HEK293 (cell line): ENCODE results near the gene CHRDL1.

Experiments
- CTCF ChIA-PET: fragments of 350-600 bp; formaldehyde crosslinking; extraction: SDS; loops from one replicate; lab custom pipeline; 2021; ENCODE audit warnings: antibody characterized with exemption; lab: Yijun Ruan, JAX
- POLR2A ChIA-PET: fragments of 300-600 bp; formaldehyde crosslinking; extraction: SDS; loops from one replicate; lab custom pipeline; 2020; ENCODE audit warnings: antibody characterized with exemption, inconsistent platforms; lab: Yijun Ruan, JAX
- H3K27ac ChIP-seq: fragments of 200-500 bp; sonication (Bioruptor generic); 2 replicates; pipeline ENCODE4 v1.5.1; 2014; ENCODE audit warnings: low read depth, low read length, control low read depth, inconsistent platforms; ENCODE audit errors: extremely low read depth
- H3K36me3 ChIP-seq, 2 experiments: fragments of 200-500 bp in 1 of 2; sonication (Bioruptor generic) in 1 of 2; 1 replicate in 1 of 2; 2 replicates in 1 of 2; pipeline ENCODE4 v1.5.1; 2014 to 2017; ENCODE audit warnings: inconsistent platforms in 2 of 2, low read length in 2 of 2; ENCODE audit not compliant: control insufficient read depth in 2 of 2, insufficient read depth in 1 of 2
- H3K4me1 ChIP-seq: fragments of 200-500 bp; sonication (Bioruptor generic); 2 replicates; pipeline ENCODE4 v1.5.1; 2014; ENCODE audit warnings: mild to moderate bottlenecking, low read length, inconsistent platforms; ENCODE audit not compliant: control insufficient read depth, insufficient read depth
- H3K4me3 ChIP-seq: 2 replicates; pipeline ENCODE4 v1.5.1; 2011; ENCODE audit warnings: low read depth, mild to moderate bottlenecking, control low read depth, low read length, moderate library complexity
- H3K9me3 ChIP-seq: fragments of 200-500 bp; sonication (Bioruptor generic); 2 replicates; pipeline ENCODE4 v1.5.1; 2014; ENCODE audit warnings: low read depth, low read length, inconsistent platforms; ENCODE audit not compliant: control insufficient read depth, insufficient read depth
- AEBP2 ChIP-seq: fragments of 450-650 bp; formaldehyde crosslinking; IDR thresholded peaks from 2 replicates; pipeline ENCODE4 v1.5.1; 2016; ENCODE audit warnings: missing biosample characterization, missing genetic modification characterization, borderline replicate concordance
- GLI2 ChIP-seq: fragments of 450-650 bp; formaldehyde crosslinking; IDR thresholded peaks from 2 replicates; pipeline ENCODE4; 2017; ENCODE audit warnings: missing biosample characterization, missing genetic modification characterization, low read depth, borderline replicate concordance
- GLIS1 ChIP-seq: fragments of 450-650 bp; formaldehyde crosslinking; IDR thresholded peaks from 2 replicates; pipeline ENCODE4 v1.5.1; 2016; ENCODE audit warnings: missing biosample characterization, missing genetic modification characterization
- OVOL3 ChIP-seq: fragments of 450-650 bp; formaldehyde crosslinking; IDR thresholded peaks from 2 replicates; pipeline ENCODE4 v1.5.1; 2016; ENCODE audit warnings: missing biosample characterization, missing genetic modification characterization
- PRDM1 ChIP-seq: fragments of 450-650 bp; formaldehyde crosslinking; IDR thresholded peaks from 2 replicates; pipeline ENCODE4; 2016; ENCODE audit warnings: missing biosample characterization, missing genetic modification characterization
- TCF7L2 ChIP-seq: IDR thresholded peaks from 2 replicates; pipeline ENCODE4 v1.6.1; 2011; ENCODE audit warnings: low read depth, mild to moderate bottlenecking, inconsistent platforms, low read length, moderate library complexity, borderline replicate concordance
- YY2 ChIP-seq: fragments of 450-650 bp; formaldehyde crosslinking; IDR thresholded peaks from 2 replicates; pipeline ENCODE4 v1.5.1; 2016; ENCODE audit warnings: missing biosample characterization, missing genetic modification characterization
- ZNF146 ChIP-seq: fragments of 450-650 bp; formaldehyde crosslinking; IDR thresholded peaks from 2 replicates; pipeline ENCODE4 v1.5.1; 2016; ENCODE audit warnings: missing biosample characterization, missing genetic modification characterization
- ZNF19 ChIP-seq: fragments of 450-650 bp; formaldehyde crosslinking; IDR thresholded peaks from 2 replicates; pipeline ENCODE4; 2016; ENCODE audit warnings: missing biosample characterization, missing genetic modification characterization, low read depth
- ZNF292 ChIP-seq: fragments of 450-650 bp; formaldehyde crosslinking; IDR thresholded peaks from 2 replicates; pipeline ENCODE4 v1.5.1; 2016; ENCODE audit warnings: low read depth, missing biosample characterization, missing genetic modification characterization, borderline replicate concordance
- ZNF341 ChIP-seq: fragments of 450-650 bp; formaldehyde crosslinking; IDR thresholded peaks from 2 replicates; pipeline ENCODE4; 2016; ENCODE audit warnings: low read depth, missing biosample characterization, missing genetic modification characterization
- ZNF354C ChIP-seq: fragments of 450-650 bp; formaldehyde crosslinking; IDR thresholded peaks from 2 replicates; pipeline ENCODE4 v1.5.1; 2016; ENCODE audit warnings: missing biosample characterization, missing genetic modification characterization, low read depth, borderline replicate concordance
- ZNF362 ChIP-seq: fragments of 450-650 bp; formaldehyde crosslinking; IDR thresholded peaks from 2 replicates; pipeline ENCODE4 v1.5.1; 2016; ENCODE audit warnings: missing biosample characterization, missing genetic modification characterization
- ZNF398 ChIP-seq: fragments of 450-650 bp; formaldehyde crosslinking; IDR thresholded peaks from 2 replicates; pipeline ENCODE4 v1.5.1; 2017; ENCODE audit warnings: missing biosample characterization, missing genetic modification characterization
- ZNF404 ChIP-seq: fragments of 450-650 bp; formaldehyde crosslinking; IDR thresholded peaks from 2 replicates; pipeline ENCODE4 v1.5.1; 2017; ENCODE audit warnings: missing biosample characterization, missing genetic modification characterization
- ZNF473 ChIP-seq: fragments of 450-650 bp; formaldehyde crosslinking; IDR thresholded peaks from 2 replicates; pipeline ENCODE4 v1.5.1; 2017; ENCODE audit warnings: missing biosample characterization, missing genetic modification characterization
- ZNF48 ChIP-seq: fragments of 450-650 bp; formaldehyde crosslinking; IDR thresholded peaks from 2 replicates; pipeline ENCODE4 v1.5.1; 2016; ENCODE audit warnings: missing biosample characterization, missing genetic modification characterization
- ZNF664 ChIP-seq: fragments of 450-650 bp; formaldehyde crosslinking; IDR thresholded peaks from 2 replicates; pipeline ENCODE4 v1.5.1; 2016; ENCODE audit warnings: missing biosample characterization, missing genetic modification characterization
- ZNF707 ChIP-seq: fragments of 450-650 bp; formaldehyde crosslinking; IDR thresholded peaks from 2 replicates; pipeline ENCODE4 v1.5.1; 2016; ENCODE audit warnings: missing biosample characterization, missing genetic modification characterization
- ZNF776 ChIP-seq: fragments of 450-650 bp; formaldehyde crosslinking; IDR thresholded peaks from 2 replicates; pipeline ENCODE4 v1.5.0; 2017; ENCODE audit warnings: missing biosample characterization, missing genetic modification characterization, borderline replicate concordance
- ZSCAN18 ChIP-seq: fragments of 450-650 bp; formaldehyde crosslinking; IDR thresholded peaks from 2 replicates; pipeline ENCODE4 v1.5.1; 2016; ENCODE audit warnings: missing biosample characterization, missing genetic modification characterization

CHRDL1 gene

GRCh38 chrX:110703641-110704040 is 92.0 kb downstream of the CHRDL1 start (continued):
- TF ChIP-seq ZNF292 (tag by site-specific recombination) (no peak), TCF7L2 (no peak)

- CTCF ChIA-PET, result interaction anchor here (0.5 kb wide), 1 partner anchor 139 kb away, joined by 3 read pairs; no protein-coding TSS in a partner anchor
- H3K27ac ChIP-seq, result no peak overlapping the region
- no peak for TF ChIP-seq ZNF341 (tag by site-specific recombination)
- TF ChIP-seq GLI2 (tag by site-specific recombination), result no peak
- no peak for TF ChIP-seq YY2 (tag by site-specific recombination)
- TF ChIP-seq GLIS1 (tag by site-specific recombination), result no peak
- TF ChIP-seq ZNF664 (tag by site-specific recombination), result no peak
- no peak for TF ChIP-seq OVOL3 (tag by site-specific recombination)
- no peak for TF ChIP-seq ZNF473
- TF ChIP-seq ZNF707 (tag by site-specific recombination), result no peak
- no peak for TF ChIP-seq ZSCAN18 (tag by site-specific recombination)
- TF ChIP-seq TCF7L2, result no peak
- TF ChIP-seq AEBP2, result no peak
- TF ChIP-seq ZNF404, result no peak
- TF ChIP-seq ZNF48, result no peak
- TF ChIP-seq PRDM1 (tag by site-specific recombination), result no peak
- TF ChIP-seq ZNF398 (tag by site-specific recombination), result no peak
- TF ChIP-seq ZNF354C (tag by site-specific recombination), result no peak
- TF ChIP-seq ZNF776, result no peak
- no peak for TF ChIP-seq ZNF362 (tag by site-specific recombination)
- TF ChIP-seq ZNF19, result no peak
- TF ChIP-seq ZNF146 (tag by site-specific recombination), result no peak
Observed at GRCh38 chrX:110699109-110699508, 96.5 kb downstream of the CHRDL1 start.

More at GRCh38 chrX:110699109-110699508, 96.5 kb downstream of the CHRDL1 start:
- Histone ChIP-seq H3K4me1 (no peaks in the 10 kb centered on the region), H3K4me3 (no peak overlapping the region), H3K36me3 (no peaks in the 10 kb centered on the region), H3K9me3 (no peaks in the 10 kb centered on the region)
- POLR2A ChIA-PET, result no interaction called here
